Measurements from ENCODE around the gene CYP21A2.

The CYP21A2 gene

DNA sequence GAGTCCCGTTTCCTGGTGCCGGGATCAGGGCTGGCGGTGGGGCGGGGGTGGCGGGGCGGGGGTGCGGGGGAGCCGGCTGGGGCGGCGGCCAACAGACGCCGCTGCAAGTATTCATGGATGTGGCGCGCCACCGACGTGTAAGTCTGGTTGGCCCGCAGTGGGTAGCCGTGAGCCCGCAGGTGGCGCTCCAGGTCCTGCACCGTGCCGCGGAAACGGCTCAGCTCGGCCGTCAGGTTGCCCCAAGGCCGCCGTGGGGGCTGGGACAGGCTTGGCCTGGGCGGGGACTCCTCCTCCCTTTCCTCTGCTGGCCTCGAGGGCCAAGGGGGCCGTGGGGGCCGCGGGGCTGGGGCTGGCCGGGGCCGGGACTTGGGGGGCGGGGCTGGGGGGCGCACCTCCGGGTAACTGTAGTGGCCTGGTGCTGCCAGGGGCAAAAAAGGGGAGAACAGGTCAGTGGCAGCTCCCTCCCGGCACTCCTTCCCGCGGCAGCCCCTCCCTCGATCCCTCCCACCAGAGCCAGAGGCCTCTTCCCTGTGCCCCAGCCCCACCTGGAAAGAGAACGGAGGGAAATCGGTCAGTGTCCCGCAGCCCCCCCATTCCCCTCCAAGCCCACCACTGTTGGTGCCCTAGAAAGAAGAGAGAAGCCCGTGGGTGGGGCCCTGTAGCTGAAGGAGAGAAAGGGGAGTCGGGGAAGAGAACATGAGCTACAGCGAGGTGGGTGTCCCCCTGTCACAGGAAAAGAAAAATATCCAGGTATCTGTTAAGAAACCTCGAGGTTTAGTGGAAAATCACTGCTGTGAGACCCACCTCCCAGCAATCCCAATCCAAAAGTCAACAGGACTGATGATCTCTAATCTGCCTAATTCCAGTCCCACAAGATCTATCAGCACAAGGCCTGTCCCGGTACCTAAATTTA, 49.6 kb downstream of the CYP21A2 start:
- no peaks in the 10 kb centered on the region for H3K9me3 Mint-ChIP-seq
- H3K27me3 Mint-ChIP-seq = peaks cover 63 to 81% of the 10 kb centered on the region in 2 donors
- peak; percentile 61 to 68 for ATAC-seq (replicated peaks)
- H3K4me1 Mint-ChIP-seq = peaks cover 20 to 28% of the 10 kb centered on the region in 2 donors
- no peak overlapping the region for H3K27ac Mint-ChIP-seq
- DNase-seq = peak; percentile 47
- no peak overlapping the region for H3K4me3 Mint-ChIP-seq
- no peaks in the 10 kb centered on the region for H3K36me3 Mint-ChIP-seq

DNA sequence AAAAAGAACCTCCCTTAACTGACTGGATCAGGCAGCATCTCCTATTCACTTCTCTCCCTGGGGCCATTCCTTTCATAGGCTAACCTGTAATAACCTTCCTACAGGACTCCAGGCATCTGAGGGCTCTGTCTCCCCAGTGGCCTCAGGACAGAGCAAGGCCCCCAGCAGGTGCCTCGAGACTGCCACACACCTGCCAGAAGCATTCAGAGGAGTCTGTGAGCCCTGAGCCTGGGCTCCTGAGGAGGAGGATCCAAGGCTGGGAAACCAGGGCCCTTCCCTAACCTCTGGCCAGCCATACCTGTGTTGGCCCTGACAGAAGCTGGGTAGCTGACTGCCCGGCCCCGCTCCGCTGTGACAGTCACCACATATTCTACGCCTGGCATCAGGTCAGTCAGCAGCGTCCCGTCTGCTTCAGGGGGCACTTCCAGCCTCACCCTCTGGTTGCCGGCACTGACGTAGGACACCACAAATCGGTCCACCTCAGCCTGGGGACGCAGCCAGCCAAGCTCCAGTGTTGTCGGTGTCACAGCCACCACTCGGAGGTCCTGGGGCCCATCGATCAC, 50.4 kb downstream of the CYP21A2 start:
- Mint-ChIP-seq H3K4me3 (no peak overlapping the region), H3K4me1 (peaks cover 20 to 28% of the 10 kb centered on the region in 2 donors), H3K27me3 (peaks cover 56 to 79% of the 10 kb centered on the region in 2 donors), H3K9me3 (no peaks in the 10 kb centered on the region), H3K27ac (no peak overlapping the region), H3K36me3 (no peaks in the 10 kb centered on the region)
- ATAC-seq (replicated peaks) = no peak
- DNase-seq = no peak

DNA sequence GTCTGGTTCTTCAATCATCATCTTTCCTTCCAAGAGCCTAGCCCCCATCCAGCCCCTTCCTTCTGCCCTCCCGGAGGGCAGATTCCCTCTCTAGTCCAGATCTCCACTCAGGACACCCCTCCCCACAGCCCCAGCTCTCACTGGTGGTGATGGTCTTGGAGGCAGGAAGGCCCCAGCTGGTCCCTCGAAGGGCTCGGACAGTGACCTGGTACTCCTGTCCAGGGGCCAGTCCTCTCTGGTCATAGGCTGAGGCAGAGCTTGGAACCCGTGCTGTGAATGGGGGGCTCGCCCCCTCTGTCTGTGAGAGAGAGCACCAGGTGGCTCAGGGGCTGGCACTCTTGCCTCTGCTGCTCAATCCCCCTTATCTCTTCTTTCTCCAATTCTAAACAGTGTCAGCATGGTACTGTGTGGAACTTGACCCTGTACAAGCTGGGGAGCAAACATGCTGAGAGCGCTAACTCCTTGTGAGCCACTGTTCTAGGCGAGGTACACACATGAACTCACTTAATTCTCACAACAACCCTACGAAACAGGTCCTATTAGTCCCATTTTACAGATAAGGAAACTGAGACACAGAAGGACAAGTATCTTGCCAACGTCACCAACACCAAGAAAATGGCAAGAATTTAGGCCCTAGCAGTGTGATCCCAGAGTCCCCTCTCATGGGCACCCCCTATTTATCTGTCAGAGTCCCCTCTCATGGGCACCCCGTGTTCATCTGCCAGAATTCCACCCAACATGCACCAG, 51.0 kb downstream of the CYP21A2 start:
- Mint-ChIP-seq H3K27ac (no peak overlapping the region), H3K36me3 (no peaks in the 10 kb centered on the region), H3K9me3 (no peaks in the 10 kb centered on the region), H3K4me1 (peaks cover 20 to 28% of the 10 kb centered on the region in 2 donors), H3K27me3 (peaks cover 49 to 75% of the 10 kb centered on the region in 2 donors), H3K4me3 (no peak overlapping the region)
- ATAC-seq (replicated peaks) = no peak
- DNase-seq = no peak

Data from stimulated activated naive B cell treated with anti-CD40 and anti-IgM and Interleukin-4, amounts not matched to agents 10 μg/mL and 1 μg/mL and 100 μg/mL, for 72 hours (primary cell).